SKM-1 (cell line): ENCODE data around the gene RND1.

Experiments
- DNase-seq: peaks from one replicate; lab custom pipeline; 2025; ENCODE audit not compliant: unreplicated experiment; lab: John Stamatoyannopoulos, UW

The RND1 gene

GRCh38 chr12:48811437-48812090, 54.1 kb downstream of the RND1 start:
- DNase-seq: no peak

- DNase-seq: no peak
These were observed 54.7 kb downstream of the RND1 start for GRCh38 chr12:48810903-48811431.

GRCh38 chr12:48807981-48808380, 57.7 kb downstream of the RND1 start:
- no peak for DNase-seq
